Measurements from ENCODE around the gene IL23R.

Gene IL23R

GRCh38 chr1:67239738-67240137, 73.5 kb downstream of the IL23R start:
- no peak for DNase-seq (ENCODE audit: low read depth in 2 of 2)

GRCh38 chr1:67241200-67241746, 75.0 kb downstream of the IL23R start:
- DNase-seq (ENCODE audit: low read depth in 2 of 2) = no peak

GRCh38 chr1:67242016-67242415, 75.8 kb downstream of the IL23R start:
- DNase-seq (ENCODE audit: low read depth in 2 of 2) = no peak

- no peak for DNase-seq (ENCODE audit: low read depth in 2 of 2)
Observed at GRCh38 chr1:67250051-67250653, 83.9 kb downstream of the IL23R start.

GRCh38 chr1:67256291-67257172, 90.3 kb downstream of the IL23R start:
- no peak for DNase-seq (ENCODE audit: low read depth in 2 of 2)

- DNase-seq (ENCODE audit: low read depth in 2 of 2) = no peak
Observed at GRCh38 chr1:67257173-67257535, 90.9 kb downstream of the IL23R start.

GRCh38 chr1:67261680-67262079, 95.4 kb downstream of the IL23R start:
- peak in 1 of 2 donors; percentile 2 for DNase-seq (ENCODE audit: low read depth in 2 of 2)

- DNase-seq (ENCODE audit: low read depth in 2 of 2) = no peak
Observed at GRCh38 chr1:67262735-67263134, 96.5 kb downstream of the IL23R start.

GRCh38 chr1:67264152-67264551, 97.9 kb downstream of the IL23R start:
- DNase-seq (ENCODE audit: low read depth in 2 of 2) = no peak

- no peak for DNase-seq (ENCODE audit: low read depth in 2 of 2)
Observed at GRCh38 chr1:67264899-67265298, 98.6 kb downstream of the IL23R start.

GRCh38 chr1:67269061-67269460, 102.8 kb downstream of the IL23R start:
- DNase-seq (ENCODE audit: low read depth in 2 of 2) = no peak

GRCh38 chr1:67270541-67270940, 104.3 kb downstream of the IL23R start:
- DNase-seq (ENCODE audit: low read depth in 2 of 2) = no peak

- no peak for DNase-seq (ENCODE audit: low read depth in 2 of 2)
Observed at GRCh38 chr1:67273591-67273990, 107.3 kb downstream of the IL23R start.

- DNase-seq (ENCODE audit: low read depth in 2 of 2) = no peak
Observed at GRCh38 chr1:67274623-67275325, 108.5 kb downstream of the IL23R start.

GRCh38 chr1:67280696-67281095, 114.4 kb downstream of the IL23R start:
- DNase-seq (ENCODE audit: low read depth in 2 of 2) = no peak

- no peak for DNase-seq (ENCODE audit: low read depth in 2 of 2)
Observed at GRCh38 chr1:67281244-67281643, 115.0 kb downstream of the IL23R start.

- no peak for DNase-seq (ENCODE audit: low read depth in 2 of 2)
Observed at GRCh38 chr1:67285780-67286488, 119.7 kb downstream of the IL23R start.

GRCh38 chr1:67290236-67290635, 124.0 kb downstream of the IL23R start:
- DNase-seq (ENCODE audit: low read depth in 2 of 2) = no peak

GRCh38 chr1:67294836-67295617, 128.8 kb downstream of the IL23R start:
- no peak for DNase-seq (ENCODE audit: low read depth in 2 of 2)

- DNase-seq (ENCODE audit: low read depth in 2 of 2) = no peak
Observed at GRCh38 chr1:67298762-67299161, 132.5 kb downstream of the IL23R start.

GRCh38 chr1:67299296-67299695, 133.0 kb downstream of the IL23R start:
- DNase-seq (ENCODE audit: low read depth in 2 of 2) = no peak
